Vagina (tissue), 2 donors: Measurements from ENCODE around the gene HDGFL2. TPM values are rescaled to one million over a fixed set of nuclear protein-coding genes. Genes with fewer than 3 reads are reported as not detected.
A peak's percentile ranks its signal among the peaks of the same experiment; 100 is the strongest.

ENCODE experiments used
- DNase-seq, 2 donors: peaks; one replicate each; pipeline ENCODE4 v3.0.0-alpha.2; 2017; ENCODE audit errors: extremely low spot score in 2 of 2
- H3K27ac ChIP-seq: fragments of 200-600 bp; sonication (generic); one replicate; pipeline ENCODE4 v1.5.1; 2019
- H3K27me3 ChIP-seq: fragments of 200-600 bp; sonication (generic); one replicate; pipeline ENCODE4 v1.5.1; 2019
- H3K36me3 ChIP-seq, 2 donors: fragments of 200-600 bp; sonication (generic); one replicate each; pipeline ENCODE4 v1.5.1; 2017 to 2019
- H3K4me1 ChIP-seq: fragments of 200-600 bp; sonication (generic); one replicate; pipeline ENCODE4 v1.5.1; 2019
- H3K4me3 ChIP-seq, 2 donors: fragments of 200-600 bp; sonication (generic); 1 replicate in 1 of 2; 2 replicates in 1 of 2; pipeline ENCODE4 v1.5.1; 2016 to 2019
- H3K9me3 ChIP-seq: fragments of 200-600 bp; sonication (generic); one replicate; pipeline ENCODE4 v1.5.1; 2019
- POLR2A ChIP-seq, 2 donors: fragments of 450-650 bp; IDR thresholded peaks; one replicate each; pipeline ENCODE4 v1.6.1; 2017; ENCODE audit warnings: antibody characterized with exemption in 2 of 2, mild to moderate bottlenecking in 2 of 2, moderate library complexity in 2 of 2
- POLR2AphosphoS5 ChIP-seq, 2 donors: sonication (generic); formaldehyde crosslinking; IDR thresholded peaks; one replicate each; pipeline ENCODE4 v1.9.0; 2017; ENCODE audit warnings: antibody characterized with exemption in 2 of 2, mild to moderate bottlenecking in 2 of 2, low read depth in 1 of 2; ENCODE audit not compliant: insufficient read depth in 1 of 2
- intact Hi-C: fragments of 100-400 bp; cut with DNase I; formaldehyde crosslinking; loops from one replicate; pipeline ENCODE4 v1.15.1; 2023
- total RNA-seq: library from RNA; depleted of rRNA; stranded (reverse); fragments of >200 nt; gene quantifications from one replicate; pipeline ENCODE4 v1.2.3, GENCODE V29; 2016
- TF ChIP-seq, protein P1 (sequence below), 3 experiments: fragments of 450-650 bp in 2 of 3; fragments of 200-600 bp in 1 of 3; sonication (generic) in 1 of 3; IDR thresholded peaks; one replicate each; pipeline ENCODE4 v1.5.1; 2017 to 2019; ENCODE audit warnings: antibody characterized with exemption in 3 of 3, mild to moderate bottlenecking in 2 of 3, moderate library complexity in 2 of 3

Gene HDGFL2
- total RNA-seq, 1 donor from 2014 or later: 33.1 TPM

GRCh38 chr19:4456843-4457653, 15.0 kb upstream of the HDGFL2 start:
- Histone ChIP-seq H3K4me1 (peaks cover 33% of the 10 kb centered on the region), H3K36me3 (peaks cover 0 to 16% of the 10 kb centered on the region in 2 donors), H3K27ac (peak overlapping the region; percentile 86), H3K9me3 (no peaks in the 10 kb centered on the region), H3K27me3 (no peaks in the 10 kb centered on the region), H3K4me3 (peak overlapping the region; percentile 74 to 87)
- DNase-seq: no peak
- TF ChIP-seq POLR2A (IDR thresholded peaks at IDR 0.05): peak in 1 of 2 donors; percentile 11
- TF ChIP-seq, protein P1, sequence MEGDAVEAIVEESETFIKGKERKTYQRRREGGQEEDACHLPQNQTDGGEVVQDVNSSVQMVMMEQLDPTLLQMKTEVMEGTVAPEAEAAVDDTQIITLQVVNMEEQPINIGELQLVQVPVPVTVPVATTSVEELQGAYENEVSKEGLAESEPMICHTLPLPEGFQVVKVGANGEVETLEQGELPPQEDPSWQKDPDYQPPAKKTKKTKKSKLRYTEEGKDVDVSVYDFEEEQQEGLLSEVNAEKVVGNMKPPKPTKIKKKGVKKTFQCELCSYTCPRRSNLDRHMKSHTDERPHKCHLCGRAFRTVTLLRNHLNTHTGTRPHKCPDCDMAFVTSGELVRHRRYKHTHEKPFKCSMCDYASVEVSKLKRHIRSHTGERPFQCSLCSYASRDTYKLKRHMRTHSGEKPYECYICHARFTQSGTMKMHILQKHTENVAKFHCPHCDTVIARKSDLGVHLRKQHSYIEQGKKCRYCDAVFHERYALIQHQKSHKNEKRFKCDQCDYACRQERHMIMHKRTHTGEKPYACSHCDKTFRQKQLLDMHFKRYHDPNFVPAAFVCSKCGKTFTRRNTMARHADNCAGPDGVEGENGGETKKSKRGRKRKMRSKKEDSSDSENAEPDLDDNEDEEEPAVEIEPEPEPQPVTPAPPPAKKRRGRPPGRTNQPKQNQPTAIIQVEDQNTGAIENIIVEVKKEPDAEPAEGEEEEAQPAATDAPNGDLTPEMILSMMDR (IDR thresholded peaks at IDR 0.05): no peak
- peak in 1 of 2 donors; percentile 58 for TF ChIP-seq POLR2AphosphoS5 (IDR thresholded peaks at IDR 0.05; ENCODE audit: insufficient read depth in 1 of 2, low read depth in 1 of 2)
- intact Hi-C loops: loop anchor here (2.0 kb wide), 1 partner anchor 56 kb away; the partner anchor contains the start of gene SH3GL1

- intact Hi-C loops: loop anchor here (2.0 kb wide), 1 partner anchor 57 kb away; the partner anchor contains the start of gene SH3GL1
- peaks cover 33% of the 10 kb centered on the region for H3K4me1 ChIP-seq
- H3K27ac ChIP-seq: peak within 1 kb of the TSS; percentile 86
- peaks cover 0 to 8% of the 10 kb centered on the region in 2 donors for H3K36me3 ChIP-seq
- H3K27me3 ChIP-seq: no peaks in the 10 kb centered on the region
- H3K9me3 ChIP-seq: no peaks in the 10 kb centered on the region
- TF ChIP-seq POLR2AphosphoS5 (IDR thresholded peaks at IDR 0.05; ENCODE audit: insufficient read depth in 1 of 2, low read depth in 1 of 2): peak; percentile 56 to 85
- no peak for TF ChIP-seq POLR2A (IDR thresholded peaks at IDR 0.05)
- TF ChIP-seq, protein P1 (IDR thresholded peaks at IDR 0.05): peak in 1 of 3 experiments; percentile 6
- peak in 1 of 2 donors; percentile 98 for DNase-seq
- H3K4me3 ChIP-seq: peak within 1 kb of the TSS; percentile 74 to 87
Measured at GRCh38 chr19:4457654-4458395, 14.3 kb upstream of the HDGFL2 start, which contains the start of gene UBXN6. Gene UBXN6, minus strand, starts transcription at chr19:4457794. Its CDS starts 97 bp downstream, at chr19:4457697.

DNA sequence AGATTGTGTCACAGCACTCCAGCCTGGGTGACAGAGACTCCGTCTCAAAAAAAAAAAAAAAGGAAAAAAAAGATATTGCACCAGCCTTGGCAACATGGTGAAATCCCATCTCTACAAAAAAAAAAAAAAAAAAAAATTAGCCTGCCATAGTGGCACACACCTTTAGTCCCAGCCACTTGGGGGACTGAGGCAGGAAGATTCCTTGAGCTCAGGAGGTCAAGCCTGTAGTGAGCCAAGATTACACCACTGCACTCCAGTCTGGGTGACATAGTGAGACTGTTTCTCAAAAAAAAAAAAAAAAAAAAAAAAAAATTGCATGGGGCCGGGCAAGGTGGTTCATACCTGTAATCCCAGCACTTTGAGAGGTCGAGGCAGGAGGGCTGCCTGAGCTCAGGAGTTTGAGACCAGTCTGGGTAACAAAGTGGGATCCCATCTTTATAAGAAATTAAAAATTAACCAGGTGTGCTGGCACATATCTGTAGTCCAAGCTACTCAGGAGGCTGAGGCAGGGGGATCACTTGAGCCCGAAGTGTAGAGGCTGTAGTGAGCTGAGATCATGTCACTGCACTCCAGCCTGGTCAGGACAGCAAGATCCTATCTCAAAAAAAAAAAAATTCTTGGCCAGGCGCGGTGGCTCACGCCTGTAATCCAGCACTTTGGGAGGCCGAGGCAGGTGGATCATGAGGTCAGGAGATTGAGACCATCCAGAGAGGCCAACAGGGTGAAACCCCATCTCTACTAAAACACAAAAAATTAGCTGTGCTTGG, 7.1 kb upstream of the HDGFL2 start:
- no peak overlapping the region for H3K27ac ChIP-seq
- intact Hi-C loops: no loop called here
- no peak for DNase-seq

GRCh38 chr19:4467835-4468234, 4.3 kb upstream of the HDGFL2 start:
- no peaks in the 10 kb centered on the region for H3K9me3 ChIP-seq
- TF ChIP-seq, protein P1 (IDR thresholded peaks at IDR 0.05): no peak
- no peak for TF ChIP-seq POLR2AphosphoS5 (IDR thresholded peaks at IDR 0.05; ENCODE audit: insufficient read depth in 1 of 2, low read depth in 1 of 2)
- TF ChIP-seq POLR2A (IDR thresholded peaks at IDR 0.05): no peak
- H3K27me3 ChIP-seq: no peaks in the 10 kb centered on the region
- no peak for DNase-seq
- no peak overlapping the region for H3K4me3 ChIP-seq
- no peak overlapping the region for H3K27ac ChIP-seq
- peaks cover 5% of the 10 kb centered on the region for H3K4me1 ChIP-seq
- intact Hi-C loops: no loop called here
- H3K36me3 ChIP-seq: no peaks in the 10 kb centered on the region

More for the DNA sequence above, 7.1 kb upstream of the HDGFL2 start:
- no peak overlapping the region for H3K4me3 ChIP-seq
- TF ChIP-seq POLR2A (IDR thresholded peaks at IDR 0.05) (no peak), POLR2AphosphoS5 (IDR thresholded peaks at IDR 0.05; ENCODE audit: insufficient read depth in 1 of 2, low read depth in 1 of 2) (no peak)
- TF ChIP-seq, protein P1 (IDR thresholded peaks at IDR 0.05): no peak
- no peaks in the 10 kb centered on the region for H3K36me3 ChIP-seq
- H3K9me3 ChIP-seq: no peaks in the 10 kb centered on the region
- no peaks in the 10 kb centered on the region for H3K4me1 ChIP-seq
- H3K27me3 ChIP-seq: no peaks in the 10 kb centered on the region
